Choroid plexus epithelial cell (primary cell): ENCODE data around the gene DYNC1I1.

Experiments
- DNase-seq: peaks from one replicate; pipeline ENCODE4 v3.0.0-alpha.2; 2010; ENCODE audit warnings: low read depth
- H3K4me3 ChIP-seq: 2 replicates; pipeline ENCODE4 v1.5.1; 2011; ENCODE audit warnings: low read depth, mild to moderate bottlenecking, control low read depth, low read length, moderate library complexity
- TF ChIP-seq, protein P1 (sequence below): conservative IDR thresholded peaks from 2 replicates; pipeline ENCODE4 v1.5.1; 2011; ENCODE audit warnings: low read depth, mild to moderate bottlenecking, control low read depth, inconsistent platforms, low read length, moderate library complexity

DYNC1I1 gene

DNA sequence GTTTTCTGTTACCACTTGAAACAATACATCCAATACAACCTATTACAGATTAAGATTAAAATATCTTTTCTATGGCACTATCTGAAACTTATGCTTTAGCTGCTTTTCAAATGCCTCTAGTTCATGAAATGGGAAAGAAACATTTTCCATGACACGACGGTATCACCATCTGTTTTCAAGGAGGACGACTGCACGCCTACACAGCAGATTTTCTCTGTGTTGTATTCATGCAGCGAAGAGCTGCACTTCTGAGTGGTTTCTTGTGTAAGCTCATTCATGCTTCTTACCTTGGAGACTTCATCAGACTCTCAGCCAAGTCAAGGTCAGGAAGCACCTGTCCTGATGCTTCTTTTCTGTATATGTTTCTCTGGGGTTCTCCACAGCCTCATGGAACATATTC is 179.2 kb downstream of the DYNC1I1 start:
- no peak for DNase-seq
- no peak overlapping the region for H3K4me3 ChIP-seq
- TF ChIP-seq, protein P1, sequence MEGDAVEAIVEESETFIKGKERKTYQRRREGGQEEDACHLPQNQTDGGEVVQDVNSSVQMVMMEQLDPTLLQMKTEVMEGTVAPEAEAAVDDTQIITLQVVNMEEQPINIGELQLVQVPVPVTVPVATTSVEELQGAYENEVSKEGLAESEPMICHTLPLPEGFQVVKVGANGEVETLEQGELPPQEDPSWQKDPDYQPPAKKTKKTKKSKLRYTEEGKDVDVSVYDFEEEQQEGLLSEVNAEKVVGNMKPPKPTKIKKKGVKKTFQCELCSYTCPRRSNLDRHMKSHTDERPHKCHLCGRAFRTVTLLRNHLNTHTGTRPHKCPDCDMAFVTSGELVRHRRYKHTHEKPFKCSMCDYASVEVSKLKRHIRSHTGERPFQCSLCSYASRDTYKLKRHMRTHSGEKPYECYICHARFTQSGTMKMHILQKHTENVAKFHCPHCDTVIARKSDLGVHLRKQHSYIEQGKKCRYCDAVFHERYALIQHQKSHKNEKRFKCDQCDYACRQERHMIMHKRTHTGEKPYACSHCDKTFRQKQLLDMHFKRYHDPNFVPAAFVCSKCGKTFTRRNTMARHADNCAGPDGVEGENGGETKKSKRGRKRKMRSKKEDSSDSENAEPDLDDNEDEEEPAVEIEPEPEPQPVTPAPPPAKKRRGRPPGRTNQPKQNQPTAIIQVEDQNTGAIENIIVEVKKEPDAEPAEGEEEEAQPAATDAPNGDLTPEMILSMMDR, result no peak

DNA sequence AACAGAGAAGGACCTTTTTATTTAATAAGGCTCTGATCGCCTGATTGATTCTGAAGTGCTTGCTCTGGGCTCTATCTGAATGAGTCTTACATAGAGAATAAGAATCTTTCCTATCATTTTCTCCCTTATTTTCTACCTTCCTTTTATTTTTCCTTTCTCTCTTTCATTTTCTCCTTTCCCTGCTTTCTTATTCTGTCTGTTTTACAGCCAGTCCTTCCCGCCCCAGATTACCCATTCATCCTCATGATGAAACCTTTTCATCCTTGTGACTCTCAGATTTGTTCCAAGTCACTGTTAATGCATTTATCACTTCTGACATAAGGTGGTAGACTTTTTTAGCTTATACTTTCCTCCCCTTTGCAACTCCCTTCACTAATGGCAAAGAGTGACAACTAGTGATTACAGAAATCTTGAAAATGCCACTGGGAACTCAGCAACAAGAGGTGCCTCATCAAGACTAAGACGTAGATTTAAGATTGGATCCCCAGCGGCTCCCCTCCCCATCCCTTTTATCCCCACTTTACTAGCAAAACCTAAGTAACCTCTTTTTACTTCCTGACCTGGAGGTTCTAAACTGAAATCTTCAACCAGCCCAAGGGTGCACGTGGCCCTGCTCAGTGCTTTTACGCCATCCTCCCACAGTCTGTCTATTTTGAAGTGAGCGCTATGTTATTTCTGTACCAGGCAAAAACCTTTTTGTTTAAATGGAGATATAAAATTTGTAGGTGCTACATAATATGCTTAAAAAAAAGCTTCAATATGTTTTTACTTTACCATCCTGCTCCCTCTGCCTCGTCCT is 179.8 kb downstream of the DYNC1I1 start:
- H3K4me3 ChIP-seq, result no peak overlapping the region
- DNase-seq, result no peak
- TF ChIP-seq, protein P1, result no peak

- no peak overlapping the region for H3K4me3 ChIP-seq
- TF ChIP-seq, protein P1, result no peak
- no peak for DNase-seq
Measured at GRCh38 chr7:95952851-95953250, 180.5 kb downstream of the DYNC1I1 start.

- H3K4me3 ChIP-seq, result no peak overlapping the region
- DNase-seq, result no peak
- TF ChIP-seq, protein P1, result no peak
Measured at GRCh38 chr7:95955748-95956147, 183.4 kb downstream of the DYNC1I1 start.

DNA sequence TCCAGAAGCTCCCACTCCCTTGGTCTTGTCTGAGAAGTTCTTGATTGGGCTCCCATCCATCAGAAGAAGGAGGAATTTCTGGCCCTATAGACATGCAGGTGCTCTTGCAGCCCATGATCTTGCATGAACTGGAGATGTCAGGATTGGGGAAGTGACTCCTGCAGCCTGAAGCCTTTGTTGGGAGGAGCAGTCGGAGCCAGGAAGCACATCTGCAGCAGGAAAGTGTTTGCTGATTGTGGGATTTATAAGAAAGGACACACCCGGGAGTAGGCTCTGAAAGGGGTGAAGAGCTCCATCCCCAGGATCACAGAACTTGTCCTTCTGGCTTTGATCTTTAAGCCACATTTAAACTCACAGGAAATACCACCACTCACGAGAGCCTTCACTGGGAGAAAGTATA is 185.2 kb downstream of the DYNC1I1 start:
- no peak for DNase-seq
- TF ChIP-seq, protein P1, result no peak
- H3K4me3 ChIP-seq, result no peak overlapping the region

- DNase-seq, result no peak
- TF ChIP-seq, protein P1, result no peak
- H3K4me3 ChIP-seq, result no peak overlapping the region
Measured at GRCh38 chr7:95960706-95961244, 188.4 kb downstream of the DYNC1I1 start.
